ENCODE data around the gene SPAG4.

SPAG4 gene

DNA sequence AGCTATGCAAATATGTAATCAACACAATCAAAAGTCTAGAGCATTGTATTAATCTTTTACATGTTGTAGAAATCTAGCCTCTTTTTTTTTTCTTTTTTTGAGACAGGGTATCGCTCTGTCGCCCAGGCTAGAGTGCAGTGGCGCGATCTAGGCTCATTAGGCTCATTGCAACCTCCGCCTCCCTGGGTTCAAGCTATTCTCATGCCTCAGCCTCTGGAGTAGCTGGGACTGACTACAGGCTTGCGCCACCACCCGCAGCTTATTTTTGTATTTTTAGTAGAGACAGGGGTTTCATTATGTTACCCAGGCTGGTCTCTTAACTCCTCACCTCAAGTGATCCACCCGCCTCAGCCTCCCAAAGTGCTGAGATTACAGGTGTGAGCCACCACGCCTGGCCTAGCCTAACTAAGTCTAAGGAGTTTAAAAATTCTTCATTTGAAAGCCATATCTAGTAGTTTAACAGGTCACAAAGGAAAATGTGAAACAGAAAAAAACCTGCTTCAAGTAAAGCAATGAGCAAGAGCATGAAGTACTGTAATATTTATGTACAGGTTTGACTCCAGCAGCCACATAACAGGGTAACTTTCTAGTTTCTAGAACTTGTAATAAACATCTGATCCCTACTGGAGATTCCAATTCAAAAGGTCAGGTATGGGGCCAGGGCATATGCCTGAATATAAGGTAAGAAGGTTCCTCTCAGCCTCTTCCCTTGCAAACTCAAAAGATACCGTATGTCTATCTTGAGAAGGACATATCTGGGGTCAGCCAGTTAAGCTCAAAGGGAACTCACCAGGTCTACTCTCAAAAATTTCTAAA, 44.7 kb downstream of the SPAG4 start:
- no peak for DNase-seq

DNA sequence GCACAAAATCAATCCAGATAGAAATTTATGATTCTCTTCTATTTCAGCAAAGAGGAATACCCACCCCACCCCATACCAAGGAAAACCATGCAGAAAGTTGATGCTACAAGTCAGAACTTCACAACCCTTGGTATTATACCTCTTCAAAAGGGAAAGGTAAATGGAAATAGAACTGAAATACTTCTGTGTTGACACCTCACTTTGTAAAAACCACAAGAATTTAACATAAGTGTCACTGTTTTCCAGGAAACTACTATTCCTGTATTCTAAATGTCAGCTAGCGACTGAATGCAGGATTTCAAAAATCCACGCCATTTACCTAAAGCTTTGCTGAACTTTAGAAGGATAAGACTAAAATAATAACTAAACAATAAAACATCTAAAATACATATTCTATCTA, 45.4 kb downstream of the SPAG4 start:
- DNase-seq: no peak

DNA sequence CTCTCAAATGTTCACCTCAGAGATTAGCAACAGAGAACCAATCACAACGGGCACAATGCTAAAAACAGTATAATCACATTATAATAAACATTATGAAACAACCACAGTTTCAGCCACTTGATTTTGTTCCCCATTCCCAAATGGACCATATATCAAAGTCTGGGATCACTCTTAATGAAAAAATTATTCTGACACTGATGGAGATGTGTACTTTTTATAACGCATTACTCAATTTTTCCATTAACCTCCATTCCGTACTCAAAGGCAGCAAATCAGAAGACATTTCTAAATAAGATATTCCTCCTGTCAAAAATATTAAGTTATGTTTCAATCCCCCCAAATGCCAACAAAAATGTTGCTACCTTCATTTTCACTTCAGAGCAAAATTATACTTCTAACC, 46.3 kb downstream of the SPAG4 start:
- no peak for DNase-seq

DNA sequence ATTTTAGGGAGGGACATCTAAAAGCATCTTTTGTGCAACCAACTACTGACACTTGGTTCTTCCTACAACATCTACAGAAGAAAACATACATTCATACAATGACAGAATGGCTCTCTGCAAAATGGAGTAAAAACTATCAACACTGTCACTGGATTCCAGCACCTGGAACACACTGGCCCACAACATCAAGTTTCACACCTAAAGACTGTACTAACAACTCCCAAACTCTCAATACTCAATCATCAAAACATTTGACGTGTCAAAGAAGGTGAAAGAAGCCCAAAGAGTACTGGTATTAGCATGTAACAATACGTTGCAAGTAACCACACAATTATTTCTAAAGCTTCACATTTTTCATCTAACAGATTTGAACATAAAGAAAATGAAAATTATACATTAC, 46.9 kb downstream of the SPAG4 start:
- DNase-seq: no peak

DNA sequence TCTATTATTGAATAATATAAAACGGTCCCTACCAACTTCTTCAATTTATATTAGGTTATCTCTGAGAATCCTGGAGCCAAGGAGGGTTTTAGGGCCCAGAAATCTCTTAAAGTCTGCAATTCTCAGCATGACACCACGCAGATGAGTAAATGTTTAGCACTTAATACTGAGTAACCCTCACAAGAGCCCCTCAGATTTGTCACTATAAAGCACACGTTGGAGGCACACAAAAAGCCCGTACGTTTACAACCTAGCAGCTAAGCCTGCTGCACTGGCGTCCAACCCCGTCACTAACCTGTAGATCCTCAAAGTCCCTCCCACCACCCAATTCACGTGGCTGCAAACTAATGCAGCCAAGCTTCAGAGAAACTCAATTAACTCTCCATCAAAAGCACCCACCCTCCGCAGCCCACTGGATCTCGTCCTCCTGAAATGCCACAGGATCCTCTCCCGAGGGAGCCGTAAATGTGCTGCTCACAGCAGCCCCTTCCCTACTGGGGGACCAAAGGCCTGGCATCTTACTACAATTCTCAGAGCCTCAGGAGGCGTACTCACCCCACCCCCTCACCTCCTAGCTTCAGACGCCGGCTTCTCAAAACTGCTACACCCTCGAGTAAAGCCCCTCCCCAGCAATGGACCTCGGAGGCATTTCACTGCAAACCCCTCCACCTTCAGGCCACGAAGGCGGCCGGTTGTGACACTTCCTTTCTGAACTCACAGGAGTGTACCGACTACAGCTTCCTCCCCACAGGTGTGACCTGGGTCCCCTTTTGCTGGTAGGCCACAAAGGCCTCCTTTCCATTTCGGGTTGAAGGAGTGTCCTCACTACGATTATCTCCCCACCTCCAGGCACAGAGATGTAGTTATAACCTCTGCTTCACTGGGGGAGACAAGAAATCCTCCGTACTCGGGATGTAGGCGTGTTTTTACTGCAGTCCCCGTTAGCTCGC, 48.2 kb downstream of the SPAG4 start:
- DNase-seq: peak; percentile 42

DNA sequence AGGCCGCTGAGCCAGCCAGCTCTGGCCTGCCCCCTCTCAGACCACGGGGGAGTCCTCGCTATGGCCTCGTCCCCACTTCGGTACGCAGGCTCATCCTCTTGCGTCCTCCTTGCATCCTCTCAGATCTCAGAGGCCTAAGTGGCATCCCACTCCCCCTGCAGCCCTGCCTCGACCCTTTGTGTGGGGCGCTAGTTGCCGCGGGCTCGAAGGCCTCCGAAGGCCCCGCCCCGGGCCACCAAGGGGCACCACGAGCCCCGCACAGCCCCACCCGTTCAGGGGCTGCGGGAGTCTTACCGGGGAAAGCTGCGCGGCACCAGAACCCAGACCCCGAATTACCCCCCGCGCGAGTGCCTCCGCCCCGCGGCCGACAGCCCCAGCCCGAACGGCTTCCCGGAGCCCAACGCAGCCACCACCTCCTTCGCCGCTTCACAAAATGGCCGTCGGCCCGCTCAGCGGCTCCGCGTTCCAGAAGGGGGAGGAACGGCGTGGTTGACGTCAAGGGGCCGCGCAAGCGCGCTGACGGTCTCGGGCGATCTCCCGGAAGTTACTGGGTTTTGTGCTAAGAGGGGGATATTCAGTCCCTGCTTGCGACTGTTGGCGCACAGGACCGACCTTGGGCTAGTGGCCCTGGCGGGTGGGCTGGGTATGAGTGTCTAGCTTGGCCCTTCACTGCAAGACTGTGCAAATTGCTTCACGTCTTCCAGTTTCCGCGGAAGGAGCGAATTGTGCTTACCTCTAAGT, 49.0 kb downstream of the SPAG4 start, which contains the start of the genes CPNE1 and RBM12:
Gene CPNE1 (minus strand): TSS at position 435 of the 741 bp plus-strand sequence. CDS start 31,977 bp downstream, outside the sequence.
Gene RBM12 (minus strand): TSS at position 435 of the 741 bp plus-strand sequence. CDS start 9,578 bp downstream, outside the sequence.
- DNase-seq: peak; percentile 95

DNA sequence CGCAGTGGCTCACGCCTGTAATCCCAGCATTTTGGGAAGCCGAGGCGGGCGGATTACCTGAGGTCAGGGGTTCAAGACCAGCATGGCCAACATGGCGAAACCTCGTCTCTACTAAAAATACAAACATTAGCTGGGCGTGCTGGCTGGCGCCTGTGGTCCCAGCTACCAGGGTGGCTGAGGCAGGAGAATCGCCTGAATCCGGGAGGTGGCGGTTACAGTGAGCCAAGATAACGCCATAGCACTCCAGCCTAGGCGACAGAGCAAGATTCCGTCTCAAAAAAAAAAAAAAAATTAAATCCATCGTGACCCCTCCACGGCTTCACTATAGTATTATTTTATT, 50.3 kb downstream of the SPAG4 start:
- DNase-seq: no peak

DNA sequence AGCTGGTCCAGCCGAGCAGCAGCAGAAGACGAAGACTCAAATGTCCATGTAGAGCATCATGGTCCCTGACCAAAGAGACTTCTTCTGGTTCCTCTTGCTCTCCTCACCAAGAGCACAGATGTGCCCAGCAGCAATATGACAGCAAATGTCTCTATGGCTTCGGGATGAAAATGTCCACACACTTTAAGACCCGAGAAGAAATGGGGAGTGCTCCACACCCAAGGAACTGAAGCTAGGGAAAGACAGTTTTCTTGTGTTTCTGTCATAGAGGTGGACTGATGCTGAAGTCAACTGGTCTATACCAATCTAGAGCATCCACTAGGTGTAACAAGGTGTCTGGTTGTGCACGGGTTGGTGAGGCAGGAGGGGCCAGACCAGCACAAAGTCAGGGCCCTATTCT, 53.6 kb downstream of the SPAG4 start:
- DNase-seq: no peak

DNA sequence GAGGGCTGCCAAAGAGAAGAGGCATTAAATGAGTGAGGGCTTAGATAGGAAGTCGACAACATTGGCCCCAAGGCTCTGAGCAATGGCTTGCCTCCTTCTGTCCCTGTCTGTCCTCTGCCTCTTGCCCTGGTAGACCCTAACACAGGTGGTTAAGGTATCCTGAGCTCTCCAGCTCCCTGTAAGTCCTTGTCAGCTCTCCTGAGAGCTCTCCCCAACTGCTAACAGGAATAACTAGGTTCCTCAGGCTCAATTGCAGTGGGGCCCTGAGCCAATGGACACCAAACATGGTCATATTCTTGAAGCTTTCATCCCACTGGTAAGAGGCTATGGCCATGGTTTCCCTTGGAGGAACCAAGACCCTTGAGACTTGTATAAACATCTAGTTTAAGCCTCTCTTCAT, 54.1 kb downstream of the SPAG4 start:
- DNase-seq: no peak
